ENCODE results near the gene CARS2. TPM values are rescaled to one million over a fixed set of nuclear protein-coding genes. Genes with fewer than 3 reads are reported as not detected.
"Not testable (repeated sequence)": the region's sequence is repeated elsewhere in the genome, so short reads cannot be mapped to it uniquely, and the experiment has no call there.

The CARS2 gene
- total RNA-seq, 1 donor from 2014 or later, result 47.6 TPM

- no peak for DNase-seq
These were observed 23.9 kb downstream of the CARS2 start for GRCh38 chr13:110681868-110682550.

- peak; percentile 64 for DNase-seq
These were observed 25.1 kb downstream of the CARS2 start for GRCh38 chr13:110680852-110681251.

- DNase-seq, result no peak
These were observed 28.0 kb downstream of the CARS2 start for GRCh38 chr13:110677731-110678545.

GRCh38 chr13:110676595-110677587 lies 29.0 kb downstream of the CARS2 start:
- no peak for DNase-seq

- DNase-seq, result not testable (repeated sequence)
These were observed 36.1 kb downstream of the CARS2 start for GRCh38 chr13:110669814-110670213.

GRCh38 chr13:110669036-110669435 lies 36.9 kb downstream of the CARS2 start:
- no peak for DNase-seq

GRCh38 chr13:110666255-110666533 lies 39.7 kb downstream of the CARS2 start:
- DNase-seq, result no peak

- DNase-seq, result no peak
These were observed 40.2 kb downstream of the CARS2 start for GRCh38 chr13:110665491-110666254.

- DNase-seq, result no peak
These were observed 41.2 kb downstream of the CARS2 start for GRCh38 chr13:110664673-110665072.

GRCh38 chr13:110664041-110664440 lies 41.9 kb downstream of the CARS2 start:
- DNase-seq, result no peak

GRCh38 chr13:110663491-110663890 lies 42.4 kb downstream of the CARS2 start:
- no peak for DNase-seq

GRCh38 chr13:110662777-110663443 lies 43.0 kb downstream of the CARS2 start:
- no peak for DNase-seq

- no peak for DNase-seq
These were observed 43.8 kb downstream of the CARS2 start for GRCh38 chr13:110662091-110662490.

- DNase-seq, result no peak
These were observed 44.7 kb downstream of the CARS2 start for GRCh38 chr13:110661256-110661655.

GRCh38 chr13:110658218-110658911 lies 47.6 kb downstream of the CARS2 start:
- not testable (repeated sequence) for DNase-seq

GRCh38 chr13:110657196-110657595 lies 48.7 kb downstream of the CARS2 start:
- no peak for DNase-seq

- no peak for DNase-seq
These were observed 52.1 kb downstream of the CARS2 start for GRCh38 chr13:110653851-110654250.

GRCh38 chr13:110653271-110653670 lies 52.6 kb downstream of the CARS2 start:
- no peak for DNase-seq

- no peak for DNase-seq
These were observed 53.2 kb downstream of the CARS2 start for GRCh38 chr13:110652764-110653163.

GRCh38 chr13:110652231-110652730 lies 53.6 kb downstream of the CARS2 start:
- DNase-seq, result no peak

GRCh38 chr13:110651726-110652230 lies 54.1 kb downstream of the CARS2 start:
- DNase-seq, result no peak
